HG03175 (cell line): ENCODE results near the gene UPB1.
"Not testable (repeated sequence)": the region's sequence is repeated elsewhere in the genome, so short reads cannot be mapped to it uniquely, and the experiment has no call there.

Experiments
- ATAC-seq: cut with Tn5 transposase; IDR thresholded peaks from one replicate; pipeline ENCODE4 v1.9.1; 2021; ENCODE audit warnings: mild to moderate bottlenecking, moderate library complexity; ENCODE audit not compliant: unreplicated experiment

Gene UPB1

GRCh38 chr22:24525416-24526037 lies 30.4 kb downstream of the UPB1 start:
- ATAC-seq, result peak; percentile 78

- no peak for ATAC-seq
Measured at GRCh38 chr22:24526191-24526590, 31.1 kb downstream of the UPB1 start.

- ATAC-seq, result no peak
Measured at GRCh38 chr22:24529898-24530297, 34.8 kb downstream of the UPB1 start.

GRCh38 chr22:24530968-24531367 lies 35.8 kb downstream of the UPB1 start:
- not testable (repeated sequence) for ATAC-seq

- no peak for ATAC-seq
Measured at GRCh38 chr22:24532075-24532474, 36.9 kb downstream of the UPB1 start.

GRCh38 chr22:24535348-24535747 lies 40.2 kb downstream of the UPB1 start:
- no peak for ATAC-seq

GRCh38 chr22:24536089-24536488 lies 41.0 kb downstream of the UPB1 start:
- ATAC-seq, result no peak

GRCh38 chr22:24540470-24540869 lies 45.3 kb downstream of the UPB1 start:
- ATAC-seq, result no peak

GRCh38 chr22:24541681-24542515 lies 46.8 kb downstream of the UPB1 start:
- ATAC-seq, result no peak

GRCh38 chr22:24542641-24543040 lies 47.5 kb downstream of the UPB1 start:
- no peak for ATAC-seq

GRCh38 chr22:24543185-24543601 lies 48.1 kb downstream of the UPB1 start:
- ATAC-seq, result no peak

GRCh38 chr22:24543679-24544243 lies 48.6 kb downstream of the UPB1 start:
- ATAC-seq, result no peak

- ATAC-seq, result no peak
Measured at GRCh38 chr22:24548812-24549211, 53.7 kb downstream of the UPB1 start.

GRCh38 chr22:24550028-24550901 lies 55.1 kb downstream of the UPB1 start:
- ATAC-seq, result no peak

GRCh38 chr22:24550902-24551435 lies 55.8 kb downstream of the UPB1 start:
- no peak for ATAC-seq

GRCh38 chr22:24552503-24553286 lies 57.6 kb downstream of the UPB1 start:
- ATAC-seq, result not testable (repeated sequence)

- ATAC-seq, result no peak
Measured at GRCh38 chr22:24553597-24554312, 58.6 kb downstream of the UPB1 start.

GRCh38 chr22:24554313-24555164 lies 59.4 kb downstream of the UPB1 start, which contains the start of gene GUCD1:
Gene GUCD1 (minus strand): TSS chr22:24555138. CDS start chr22:24554991, 147 bp downstream.
- ATAC-seq, result no peak
